Panc1 (cell line): ENCODE measurements around the gene HEBP2. TPM values are rescaled to one million over a fixed set of nuclear protein-coding genes. Genes with fewer than 3 reads are reported as not detected.

ENCODE experiments used
- ATAC-seq: fragments of 200-7000 bp; cut with Tn5 transposase; 2 replicates; pipeline ENCODE4 v1.9.1; 2020; ENCODE audit warnings: mild to moderate bottlenecking, moderate library complexity
- BruUV-seq: library from RNA; stranded (reverse); fragments of 400-500 nt; replicated peaks from 2 replicates; lab custom pipeline; 2021; lab: Mats Ljungman, UMichigan
- CTCF ChIA-PET: fragments of 300-600 bp; sonication (Branson Sonifier 250); formaldehyde crosslinking; loops from one replicate; lab custom pipeline; 2022; ENCODE audit warnings: antibody characterized with exemption; lab: Charles Lee
- POLR2A ChIA-PET: fragments of 300-600 bp; sonication (Branson Sonifier 250); formaldehyde crosslinking; loops from one replicate; lab custom pipeline; 2022; ENCODE audit warnings: antibody characterized with exemption; lab: Charles Lee
- DNase-seq: peaks from one replicate; pipeline ENCODE4 v3.0.0-alpha.2; 2010; ENCODE audit warnings: low read depth, low spot score
- H3K27ac ChIP-seq: 2 replicates; pipeline ENCODE4 v1.5.1; 2011; ENCODE audit warnings: mild to moderate bottlenecking, low read length, inconsistent platforms
- H3K27me3 ChIP-seq: fragments of 200-500 bp; sonication (Bioruptor generic); 2 replicates; pipeline ENCODE4 v1.6.0; 2014; ENCODE audit warnings: low read length, inconsistent platforms; ENCODE audit not compliant: control insufficient read depth, insufficient read depth
- H3K36me3 ChIP-seq: fragments of 200-500 bp; sonication (Bioruptor generic); 2 replicates; pipeline ENCODE4 v1.5.1; 2014; ENCODE audit warnings: inconsistent platforms, mild to moderate bottlenecking, low read length, moderate library complexity; ENCODE audit not compliant: control insufficient read depth, insufficient read depth
- H3K4me1 ChIP-seq: 2 replicates; pipeline ENCODE4 v1.5.1; 2011; ENCODE audit warnings: inconsistent platforms, mild to moderate bottlenecking, low read length, moderate library complexity; ENCODE audit not compliant: control insufficient read depth, insufficient read depth
- H3K4me3 ChIP-seq, 2 experiments: 2 replicates each; pipeline ENCODE4 v1.5.1; 2011 to 2012; ENCODE audit warnings: low read depth in 2 of 2, low read length in 2 of 2, mild to moderate bottlenecking in 2 of 2, inconsistent platforms in 1 of 2, moderate library complexity in 1 of 2
- H3K9me3 ChIP-seq: fragments of 200-500 bp; sonication (Bioruptor generic); 2 replicates; pipeline ENCODE4 v1.5.1; 2014; ENCODE audit warnings: low read depth, mild to moderate bottlenecking, inconsistent platforms, low read length, moderate library complexity; ENCODE audit not compliant: control insufficient read depth, insufficient read depth
- POLR2AphosphoS5 ChIP-seq: IDR thresholded peaks from 2 replicates; pipeline ENCODE4 v1.6.1; 2012; ENCODE audit warnings: mild to moderate bottlenecking, low read depth, low read length, moderate library complexity
- SIN3A ChIP-seq: IDR thresholded peaks from 2 replicates; pipeline ENCODE4 v1.6.1; 2012; ENCODE audit warnings: low read depth, mild to moderate bottlenecking, low read length, moderate library complexity, borderline replicate concordance; ENCODE audit not compliant: insufficient read depth
- TCF7L2 ChIP-seq: IDR thresholded peaks from 2 replicates; pipeline ENCODE4 v1.6.1; 2011; ENCODE audit warnings: mild to moderate bottlenecking, low read depth, low read length, inconsistent platforms
- in situ Hi-C: cut with HindIII; loops from 2 replicates; pipeline ENCODE4 v1.10.0; 2016; ENCODE audit warnings: low sequenced_read_pairs, low pct_unique_long_range_greater_than_20kb
- intact Hi-C: fragments of 100-400 bp; cut with micrococcal nuclease; formaldehyde crosslinking; loops from one replicate; pipeline ENCODE4 v1.10.0; 2022; ENCODE audit not compliant: unreplicated experiment
- total RNA-seq: library from RNA; stranded (reverse); gene quantifications from one replicate; pipeline ENCODE4 v1.2.1, GENCODE V29; 2021; ENCODE audit not compliant: unreplicated experiment
- TF ChIP-seq, protein P1 (sequence below): fragments of 450-650 bp; IDR thresholded peaks from 2 replicates; pipeline ENCODE4 v1.5.1; 2017; ENCODE audit warnings: mild to moderate bottlenecking
- TF ChIP-seq, protein P2 (sequence below), 2 experiments: IDR thresholded peaks; 2 replicates each; pipeline ENCODE4 v1.6.1; 2011 to 2012; ENCODE audit warnings: low read depth in 2 of 2, control low read depth in 1 of 2, low read length in 1 of 2, mild to moderate bottlenecking in 1 of 2, moderate library complexity in 1 of 2; ENCODE audit not compliant: insufficient read depth in 1 of 2

Gene HEBP2
- total RNA-seq, 1 experiment from 2014 or later: 48.1 TPM

DNA sequence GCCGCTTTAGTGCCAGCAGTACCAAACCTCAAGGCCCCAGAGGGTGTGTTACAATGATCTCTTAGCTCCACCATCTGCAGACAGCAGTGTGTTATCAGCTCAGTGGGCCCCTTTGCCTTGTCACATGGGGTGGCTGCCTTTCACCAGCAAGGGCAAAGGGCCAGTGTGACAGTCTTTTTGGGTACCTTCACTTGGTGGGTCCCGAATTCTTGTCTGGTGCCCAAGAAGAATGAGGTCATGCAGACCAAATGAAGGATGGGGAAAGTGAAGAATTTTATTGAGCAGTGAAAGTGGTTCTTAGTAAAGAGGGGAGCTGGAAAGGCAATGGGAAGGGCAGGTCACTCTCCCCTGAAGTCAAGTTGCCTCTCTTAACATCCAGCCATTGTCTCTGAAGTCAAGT lies 29.2 kb upstream of the HEBP2 start:
- intact Hi-C loops: no loop called here

DNA sequence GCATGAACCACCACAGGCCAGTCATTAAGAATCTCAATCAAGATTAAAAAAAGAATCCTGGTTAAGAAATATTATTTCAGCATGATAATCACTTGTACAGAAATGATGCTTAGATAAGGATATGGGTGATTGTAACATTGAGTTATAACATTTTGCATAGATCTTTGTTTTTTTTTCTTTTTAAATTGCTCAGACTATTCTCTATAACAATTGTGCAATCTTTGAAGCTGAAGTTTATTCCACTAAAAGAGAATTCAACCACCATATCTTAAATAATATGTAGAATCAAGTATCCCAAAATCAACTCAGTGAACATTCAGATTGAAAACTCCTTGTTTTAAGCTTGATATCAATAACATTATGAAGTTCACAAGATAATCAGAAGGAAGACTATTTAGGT lies 27.0 kb upstream of the HEBP2 start:
- Histone ChIP-seq H3K4me1 (no peaks in the 10 kb centered on the region), H3K9me3 (no peaks in the 10 kb centered on the region), H3K27me3 (no peaks in the 10 kb centered on the region; the same call in 1 of the 2 replicates), H3K36me3 (no peaks in the 10 kb centered on the region), H3K4me3 (no peak overlapping the region), H3K27ac (no peak overlapping the region)
- DNase-seq (no peak), ATAC-seq (no peak)
- POLR2A ChIA-PET: no interaction called here
- CTCF ChIA-PET: no interaction called here
- no TSS peak for BruUV-seq
- intact Hi-C loops (no loop called here), in situ Hi-C loops (no loop called here)
- TF ChIP-seq, protein P1, sequence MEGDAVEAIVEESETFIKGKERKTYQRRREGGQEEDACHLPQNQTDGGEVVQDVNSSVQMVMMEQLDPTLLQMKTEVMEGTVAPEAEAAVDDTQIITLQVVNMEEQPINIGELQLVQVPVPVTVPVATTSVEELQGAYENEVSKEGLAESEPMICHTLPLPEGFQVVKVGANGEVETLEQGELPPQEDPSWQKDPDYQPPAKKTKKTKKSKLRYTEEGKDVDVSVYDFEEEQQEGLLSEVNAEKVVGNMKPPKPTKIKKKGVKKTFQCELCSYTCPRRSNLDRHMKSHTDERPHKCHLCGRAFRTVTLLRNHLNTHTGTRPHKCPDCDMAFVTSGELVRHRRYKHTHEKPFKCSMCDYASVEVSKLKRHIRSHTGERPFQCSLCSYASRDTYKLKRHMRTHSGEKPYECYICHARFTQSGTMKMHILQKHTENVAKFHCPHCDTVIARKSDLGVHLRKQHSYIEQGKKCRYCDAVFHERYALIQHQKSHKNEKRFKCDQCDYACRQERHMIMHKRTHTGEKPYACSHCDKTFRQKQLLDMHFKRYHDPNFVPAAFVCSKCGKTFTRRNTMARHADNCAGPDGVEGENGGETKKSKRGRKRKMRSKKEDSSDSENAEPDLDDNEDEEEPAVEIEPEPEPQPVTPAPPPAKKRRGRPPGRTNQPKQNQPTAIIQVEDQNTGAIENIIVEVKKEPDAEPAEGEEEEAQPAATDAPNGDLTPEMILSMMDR: no peak
- TF ChIP-seq TCF7L2 (no peak), SIN3A (no peak), POLR2AphosphoS5 (no peak)
- TF ChIP-seq, protein P2, sequence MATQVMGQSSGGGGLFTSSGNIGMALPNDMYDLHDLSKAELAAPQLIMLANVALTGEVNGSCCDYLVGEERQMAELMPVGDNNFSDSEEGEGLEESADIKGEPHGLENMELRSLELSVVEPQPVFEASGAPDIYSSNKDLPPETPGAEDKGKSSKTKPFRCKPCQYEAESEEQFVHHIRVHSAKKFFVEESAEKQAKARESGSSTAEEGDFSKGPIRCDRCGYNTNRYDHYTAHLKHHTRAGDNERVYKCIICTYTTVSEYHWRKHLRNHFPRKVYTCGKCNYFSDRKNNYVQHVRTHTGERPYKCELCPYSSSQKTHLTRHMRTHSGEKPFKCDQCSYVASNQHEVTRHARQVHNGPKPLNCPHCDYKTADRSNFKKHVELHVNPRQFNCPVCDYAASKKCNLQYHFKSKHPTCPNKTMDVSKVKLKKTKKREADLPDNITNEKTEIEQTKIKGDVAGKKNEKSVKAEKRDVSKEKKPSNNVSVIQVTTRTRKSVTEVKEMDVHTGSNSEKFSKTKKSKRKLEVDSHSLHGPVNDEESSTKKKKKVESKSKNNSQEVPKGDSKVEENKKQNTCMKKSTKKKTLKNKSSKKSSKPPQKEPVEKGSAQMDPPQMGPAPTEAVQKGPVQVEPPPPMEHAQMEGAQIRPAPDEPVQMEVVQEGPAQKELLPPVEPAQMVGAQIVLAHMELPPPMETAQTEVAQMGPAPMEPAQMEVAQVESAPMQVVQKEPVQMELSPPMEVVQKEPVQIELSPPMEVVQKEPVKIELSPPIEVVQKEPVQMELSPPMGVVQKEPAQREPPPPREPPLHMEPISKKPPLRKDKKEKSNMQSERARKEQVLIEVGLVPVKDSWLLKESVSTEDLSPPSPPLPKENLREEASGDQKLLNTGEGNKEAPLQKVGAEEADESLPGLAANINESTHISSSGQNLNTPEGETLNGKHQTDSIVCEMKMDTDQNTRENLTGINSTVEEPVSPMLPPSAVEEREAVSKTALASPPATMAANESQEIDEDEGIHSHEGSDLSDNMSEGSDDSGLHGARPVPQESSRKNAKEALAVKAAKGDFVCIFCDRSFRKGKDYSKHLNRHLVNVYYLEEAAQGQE (IDR thresholded peaks at IDR 0.05; ENCODE audit: insufficient read depth in 1 of 2, low read depth in 2 of 2, low read length in 1 of 2): no peak

More for the DNA sequence above, 29.2 kb upstream of the HEBP2 start:
- H3K9me3 ChIP-seq: no peaks in the 10 kb centered on the region
- H3K4me1 ChIP-seq: no peaks in the 10 kb centered on the region
- in situ Hi-C loops: no loop called here
- no peaks in the 10 kb centered on the region for H3K36me3 ChIP-seq
- no peak overlapping the region for H3K27ac ChIP-seq
- DNase-seq: no peak
- POLR2A ChIA-PET: no interaction called here
- ATAC-seq: no peak
- no peak for TF ChIP-seq POLR2AphosphoS5
- no peak for TF ChIP-seq SIN3A
- TF ChIP-seq, protein P2 (IDR thresholded peaks at IDR 0.05; ENCODE audit: insufficient read depth in 1 of 2, low read depth in 2 of 2, low read length in 1 of 2): no peak
- TF ChIP-seq, protein P1: no peak
- no peak for TF ChIP-seq TCF7L2
- BruUV-seq: no TSS peak
- H3K4me3 ChIP-seq: no peak overlapping the region
- CTCF ChIA-PET: no interaction called here
- H3K27me3 ChIP-seq: no peaks in the 10 kb centered on the region; the same call in 1 of the 2 replicates
